ENCODE measurements around the gene METTL9. TPM values are rescaled to one million over a fixed set of nuclear protein-coding genes. Genes with fewer than 3 reads are reported as not detected.

METTL9 gene
- total and polyA plus RNA-seq, 2 of the 13 experiments (the other 11 are each of a cell fraction or from before 2014, with no cell fraction given): 123 to 204 TPM

DNA sequence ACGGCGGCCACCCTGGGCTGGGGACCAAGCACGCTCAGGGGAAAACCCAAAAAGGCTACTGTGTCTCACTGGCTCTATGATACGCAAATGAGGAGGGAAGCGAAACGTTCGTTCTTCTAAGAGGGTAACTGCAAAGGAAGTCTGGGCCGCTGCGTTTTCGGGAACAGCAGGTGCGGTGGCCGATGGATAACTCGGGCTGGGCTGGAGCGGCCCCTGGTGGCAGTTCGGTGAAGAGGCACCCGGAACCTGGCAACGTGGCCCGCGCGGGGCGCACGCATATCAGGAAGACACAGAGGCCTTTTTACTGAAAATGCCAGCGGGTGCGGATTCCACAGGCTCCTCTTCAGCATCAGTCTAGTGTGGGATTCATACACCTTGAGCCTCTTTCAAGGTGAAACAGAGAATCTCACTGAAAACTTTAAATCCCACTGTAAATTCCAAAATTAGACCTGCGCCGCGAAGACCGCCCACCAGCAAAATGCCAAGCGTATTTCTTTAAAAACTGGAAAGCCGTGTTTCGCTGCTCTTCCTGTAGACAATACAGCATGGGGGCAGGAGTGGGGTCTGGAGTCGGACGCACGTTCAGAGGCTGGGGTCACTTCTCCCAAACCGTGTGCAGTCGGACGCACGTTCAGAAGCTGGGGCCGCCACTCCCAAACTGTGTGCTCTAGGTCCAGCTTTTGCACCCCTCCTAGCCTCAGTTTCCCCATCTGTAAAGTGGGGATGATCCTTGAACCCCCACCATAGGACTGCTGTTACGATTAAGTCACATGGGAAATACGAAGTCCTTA lies 44.4 kb upstream of the METTL9 start (continued):
- TF ChIP-seq, protein P1, sequence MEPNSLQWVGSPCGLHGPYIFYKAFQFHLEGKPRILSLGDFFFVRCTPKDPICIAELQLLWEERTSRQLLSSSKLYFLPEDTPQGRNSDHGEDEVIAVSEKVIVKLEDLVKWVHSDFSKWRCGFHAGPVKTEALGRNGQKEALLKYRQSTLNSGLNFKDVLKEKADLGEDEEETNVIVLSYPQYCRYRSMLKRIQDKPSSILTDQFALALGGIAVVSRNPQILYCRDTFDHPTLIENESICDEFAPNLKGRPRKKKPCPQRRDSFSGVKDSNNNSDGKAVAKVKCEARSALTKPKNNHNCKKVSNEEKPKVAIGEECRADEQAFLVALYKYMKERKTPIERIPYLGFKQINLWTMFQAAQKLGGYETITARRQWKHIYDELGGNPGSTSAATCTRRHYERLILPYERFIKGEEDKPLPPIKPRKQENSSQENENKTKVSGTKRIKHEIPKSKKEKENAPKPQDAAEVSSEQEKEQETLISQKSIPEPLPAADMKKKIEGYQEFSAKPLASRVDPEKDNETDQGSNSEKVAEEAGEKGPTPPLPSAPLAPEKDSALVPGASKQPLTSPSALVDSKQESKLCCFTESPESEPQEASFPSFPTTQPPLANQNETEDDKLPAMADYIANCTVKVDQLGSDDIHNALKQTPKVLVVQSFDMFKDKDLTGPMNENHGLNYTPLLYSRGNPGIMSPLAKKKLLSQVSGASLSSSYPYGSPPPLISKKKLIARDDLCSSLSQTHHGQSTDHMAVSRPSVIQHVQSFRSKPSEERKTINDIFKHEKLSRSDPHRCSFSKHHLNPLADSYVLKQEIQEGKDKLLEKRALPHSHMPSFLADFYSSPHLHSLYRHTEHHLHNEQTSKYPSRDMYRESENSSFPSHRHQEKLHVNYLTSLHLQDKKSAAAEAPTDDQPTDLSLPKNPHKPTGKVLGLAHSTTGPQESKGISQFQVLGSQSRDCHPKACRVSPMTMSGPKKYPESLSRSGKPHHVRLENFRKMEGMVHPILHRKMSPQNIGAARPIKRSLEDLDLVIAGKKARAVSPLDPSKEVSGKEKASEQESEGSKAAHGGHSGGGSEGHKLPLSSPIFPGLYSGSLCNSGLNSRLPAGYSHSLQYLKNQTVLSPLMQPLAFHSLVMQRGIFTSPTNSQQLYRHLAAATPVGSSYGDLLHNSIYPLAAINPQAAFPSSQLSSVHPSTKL (CRISPR knock-in tag; IDR thresholded peaks at IDR 0.05): peak; percentile 88
- TF ChIP-seq NCOA1 (CRISPR knock-in tag; IDR thresholded peaks at IDR 0.05): peak; percentile 64; the same call in 1 of the 2 replicates
- no peak for TF ChIP-seq MBD4 (IDR thresholded peaks at IDR 0.05; ENCODE audit: borderline replicate concordance, low read length)
- no peak for TF ChIP-seq CAMTA2 (CRISPR knock-in tag; IDR thresholded peaks at IDR 0.05; ENCODE audit: borderline replicate concordance)
- TF ChIP-seq SETDB1 (CRISPR knock-in tag; IDR thresholded peaks at IDR 0.05; ENCODE audit: borderline replicate concordance): no peak
- TF ChIP-seq, protein P2, sequence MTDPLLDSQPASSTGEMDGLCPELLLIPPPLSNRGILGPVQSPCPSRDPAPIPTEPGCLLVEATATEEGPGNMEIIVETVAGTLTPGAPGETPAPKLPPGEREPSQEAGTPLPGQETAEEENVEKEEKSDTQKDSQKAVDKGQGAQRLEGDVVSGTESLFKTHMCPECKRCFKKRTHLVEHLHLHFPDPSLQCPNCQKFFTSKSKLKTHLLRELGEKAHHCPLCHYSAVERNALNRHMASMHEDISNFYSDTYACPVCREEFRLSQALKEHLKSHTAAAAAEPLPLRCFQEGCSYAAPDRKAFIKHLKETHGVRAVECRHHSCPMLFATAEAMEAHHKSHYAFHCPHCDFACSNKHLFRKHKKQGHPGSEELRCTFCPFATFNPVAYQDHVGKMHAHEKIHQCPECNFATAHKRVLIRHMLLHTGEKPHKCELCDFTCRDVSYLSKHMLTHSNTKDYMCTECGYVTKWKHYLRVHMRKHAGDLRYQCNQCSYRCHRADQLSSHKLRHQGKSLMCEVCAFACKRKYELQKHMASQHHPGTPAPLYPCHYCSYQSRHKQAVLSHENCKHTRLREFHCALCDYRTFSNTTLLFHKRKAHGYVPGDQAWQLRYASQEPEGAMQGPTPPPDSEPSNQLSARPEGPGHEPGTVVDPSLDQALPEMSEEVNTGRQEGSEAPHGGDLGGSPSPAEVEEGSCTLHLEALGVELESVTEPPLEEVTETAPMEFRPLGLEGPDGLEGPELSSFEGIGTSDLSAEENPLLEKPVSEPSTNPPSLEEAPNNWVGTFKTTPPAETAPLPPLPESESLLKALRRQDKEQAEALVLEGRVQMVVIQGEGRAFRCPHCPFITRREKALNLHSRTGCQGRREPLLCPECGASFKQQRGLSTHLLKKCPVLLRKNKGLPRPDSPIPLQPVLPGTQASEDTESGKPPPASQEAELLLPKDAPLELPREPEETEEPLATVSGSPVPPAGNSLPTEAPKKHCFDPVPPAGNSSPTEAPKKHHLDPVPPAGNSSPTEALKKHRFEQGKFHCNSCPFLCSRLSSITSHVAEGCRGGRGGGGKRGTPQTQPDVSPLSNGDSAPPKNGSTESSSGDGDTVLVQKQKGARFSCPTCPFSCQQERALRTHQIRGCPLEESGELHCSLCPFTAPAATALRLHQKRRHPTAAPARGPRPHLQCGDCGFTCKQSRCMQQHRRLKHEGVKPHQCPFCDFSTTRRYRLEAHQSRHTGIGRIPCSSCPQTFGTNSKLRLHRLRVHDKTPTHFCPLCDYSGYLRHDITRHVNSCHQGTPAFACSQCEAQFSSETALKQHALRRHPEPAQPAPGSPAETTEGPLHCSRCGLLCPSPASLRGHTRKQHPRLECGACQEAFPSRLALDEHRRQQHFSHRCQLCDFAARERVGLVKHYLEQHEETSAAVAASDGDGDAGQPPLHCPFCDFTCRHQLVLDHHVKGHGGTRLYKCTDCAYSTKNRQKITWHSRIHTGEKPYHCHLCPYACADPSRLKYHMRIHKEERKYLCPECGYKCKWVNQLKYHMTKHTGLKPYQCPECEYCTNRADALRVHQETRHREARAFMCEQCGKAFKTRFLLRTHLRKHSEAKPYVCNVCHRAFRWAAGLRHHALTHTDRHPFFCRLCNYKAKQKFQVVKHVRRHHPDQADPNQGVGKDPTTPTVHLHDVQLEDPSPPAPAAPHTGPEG (CRISPR knock-in tag; IDR thresholded peaks at IDR 0.05): peak; percentile 89; the same call in 1 of the 2 replicates
- TF ChIP-seq NR2F2 (IDR thresholded peaks at IDR 0.05; ENCODE audit: borderline replicate concordance, low read depth): peak; percentile 37; the same call in 1 of the 2 replicates
- peak; percentile 34; the same call in 1 of the 2 replicates for TF ChIP-seq TIGD3 (CRISPR knock-in tag; IDR thresholded peaks at IDR 0.05; ENCODE audit: borderline replicate concordance)
- TF ChIP-seq ZNF282 (IDR thresholded peaks at IDR 0.05; ENCODE audit: partially characterized antibody): no peak
- TF ChIP-seq ZNF850 (CRISPR knock-in tag; conservative IDR thresholded peaks at IDR 0.05): no peak
- peak; percentile 100 for TF ChIP-seq ZNF512B (CRISPR knock-in tag; IDR thresholded peaks at IDR 0.05; ENCODE audit: borderline replicate concordance)
- no peak for TF ChIP-seq ZNF20 (CRISPR knock-in tag; IDR thresholded peaks at IDR 0.05)
- no peak for TF ChIP-seq ZNF260 (CRISPR knock-in tag; IDR thresholded peaks at IDR 0.05; ENCODE audit: borderline replicate concordance, low read depth)

All from HepG2 (cell line).